HUDEP-2 (cell line): ENCODE results near the gene TKT.
A peak's percentile ranks its signal among the peaks of the same experiment; 100 is the strongest.
"Not testable (repeated sequence)": the region's sequence is repeated elsewhere in the genome, so short reads cannot be mapped to it uniquely, and the experiment has no call there.

Experiments used
- DNase-seq, 76 experiments: peaks; one replicate each; lab custom pipeline; 2025; ENCODE audit not compliant: unreplicated experiment in 76 of 76; lab: John Stamatoyannopoulos, UW

TKT gene, protein sequence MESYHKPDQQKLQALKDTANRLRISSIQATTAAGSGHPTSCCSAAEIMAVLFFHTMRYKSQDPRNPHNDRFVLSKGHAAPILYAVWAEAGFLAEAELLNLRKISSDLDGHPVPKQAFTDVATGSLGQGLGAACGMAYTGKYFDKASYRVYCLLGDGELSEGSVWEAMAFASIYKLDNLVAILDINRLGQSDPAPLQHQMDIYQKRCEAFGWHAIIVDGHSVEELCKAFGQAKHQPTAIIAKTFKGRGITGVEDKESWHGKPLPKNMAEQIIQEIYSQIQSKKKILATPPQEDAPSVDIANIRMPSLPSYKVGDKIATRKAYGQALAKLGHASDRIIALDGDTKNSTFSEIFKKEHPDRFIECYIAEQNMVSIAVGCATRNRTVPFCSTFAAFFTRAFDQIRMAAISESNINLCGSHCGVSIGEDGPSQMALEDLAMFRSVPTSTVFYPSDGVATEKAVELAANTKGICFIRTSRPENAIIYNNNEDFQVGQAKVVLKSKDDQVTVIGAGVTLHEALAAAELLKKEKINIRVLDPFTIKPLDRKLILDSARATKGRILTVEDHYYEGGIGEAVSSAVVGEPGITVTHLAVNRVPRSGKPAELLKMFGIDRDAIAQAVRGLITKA

DNA sequence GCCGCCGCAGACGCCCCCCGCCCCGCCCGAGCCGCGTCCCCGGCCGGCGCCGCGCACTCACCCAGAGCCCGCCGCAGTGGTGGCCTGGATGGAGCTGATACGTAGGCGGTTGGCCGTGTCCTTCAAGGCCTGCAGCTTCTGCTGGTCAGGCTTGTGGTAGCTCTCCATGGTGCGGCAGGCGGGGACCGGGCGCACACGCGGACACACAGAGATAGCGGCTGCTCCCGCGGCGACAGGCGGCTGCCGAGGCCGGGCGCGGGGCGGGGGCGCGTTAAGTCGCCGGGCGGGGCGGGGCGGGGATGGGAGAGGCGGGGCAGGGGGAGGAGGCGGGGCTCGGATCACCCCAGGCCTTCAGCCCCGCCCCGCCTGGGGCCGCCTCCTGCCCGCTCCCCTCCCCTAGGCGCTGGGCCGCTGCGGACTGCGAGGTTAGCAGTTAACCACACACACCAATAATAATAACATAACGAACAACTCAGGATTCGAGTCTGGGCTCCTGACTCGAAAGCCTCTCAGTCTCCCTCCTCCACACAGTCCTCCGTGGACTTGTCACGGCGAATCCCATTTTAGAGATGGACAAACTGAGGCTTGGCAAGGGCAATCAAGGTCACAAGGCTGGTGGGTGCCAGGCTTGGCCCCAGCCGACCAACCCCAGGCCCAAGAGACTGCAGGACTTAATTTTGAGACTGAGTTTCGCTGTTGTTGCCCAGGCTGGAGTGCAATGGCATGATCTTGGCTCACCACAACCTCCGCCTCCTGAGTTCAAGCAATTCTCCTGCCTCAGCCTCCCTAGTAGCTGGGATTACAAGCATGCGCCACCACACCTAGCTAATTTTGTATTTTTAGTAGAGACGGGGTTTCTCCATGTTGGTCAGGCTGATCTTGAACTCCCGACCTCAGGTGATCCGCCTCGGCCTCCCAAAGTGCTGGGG is at the start of gene TKT:
Gene TKT, minus strand, starts transcription at position 248 of the 929 bp plus-strand sequence. Its CDS starts 80 bp downstream, at position 168.
- peak in 74 of 76 experiments; percentile 39 to 92 (median 80) for DNase-seq

DNA sequence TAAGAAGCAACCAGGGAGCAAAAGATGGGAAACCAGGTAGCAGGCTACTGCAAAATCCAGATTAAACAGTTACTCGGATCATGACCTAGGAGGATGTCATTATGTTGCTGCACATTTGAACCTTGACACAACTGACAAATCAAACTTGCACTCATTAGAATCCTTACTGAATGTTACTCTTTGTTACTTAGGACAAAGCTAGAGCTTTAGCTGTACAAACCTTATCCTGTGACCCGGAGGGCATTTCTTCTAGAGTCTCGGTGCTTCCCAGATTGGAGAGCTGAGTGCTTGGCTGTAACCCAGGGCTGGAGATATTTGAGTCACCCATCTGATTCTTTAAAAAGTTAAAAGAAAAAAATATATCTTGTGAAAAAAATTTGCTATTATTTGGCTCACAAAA is 48.1 kb upstream of the TKT start:
- DNase-seq: no peak

DNA sequence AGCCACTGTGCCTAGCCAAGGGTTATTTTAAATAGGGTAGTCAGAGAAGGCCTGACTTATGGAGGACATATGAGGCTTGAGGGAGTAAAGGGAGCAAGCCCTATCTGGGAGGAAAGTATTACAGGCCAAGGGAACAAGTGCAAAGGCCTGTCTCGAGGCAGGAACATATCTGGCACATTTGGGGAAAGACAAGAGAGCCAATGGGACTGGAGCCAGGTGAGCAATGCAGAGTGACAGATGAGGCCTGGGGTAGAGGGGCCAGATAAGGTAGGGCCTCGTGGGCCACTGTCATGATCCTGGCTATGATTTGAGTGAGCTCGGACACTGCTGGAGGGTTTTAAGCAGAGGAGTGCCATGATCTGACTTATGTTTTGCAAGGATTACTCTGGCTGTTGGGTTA is 47.7 kb upstream of the TKT start:
- no peak for DNase-seq

DNA sequence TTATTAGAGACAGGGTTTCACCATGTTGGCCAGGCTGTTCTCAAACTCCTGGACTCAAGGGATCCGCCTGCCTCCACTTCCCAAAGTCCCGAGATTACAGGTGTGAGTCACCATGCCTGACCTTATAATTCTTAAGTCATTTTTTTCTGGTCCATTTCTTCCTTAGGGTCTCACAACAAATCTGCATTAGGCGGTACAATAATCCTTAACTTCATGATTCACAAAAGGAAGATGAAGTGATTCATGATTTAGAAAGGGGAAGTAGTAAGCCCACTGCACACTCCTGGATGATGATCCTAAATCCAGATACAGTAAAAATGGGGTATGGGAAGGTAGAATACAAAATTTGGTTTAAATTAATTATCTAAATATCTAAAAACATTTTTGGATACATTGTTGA is 45.0 kb upstream of the TKT start:
- DNase-seq: no peak

DNA sequence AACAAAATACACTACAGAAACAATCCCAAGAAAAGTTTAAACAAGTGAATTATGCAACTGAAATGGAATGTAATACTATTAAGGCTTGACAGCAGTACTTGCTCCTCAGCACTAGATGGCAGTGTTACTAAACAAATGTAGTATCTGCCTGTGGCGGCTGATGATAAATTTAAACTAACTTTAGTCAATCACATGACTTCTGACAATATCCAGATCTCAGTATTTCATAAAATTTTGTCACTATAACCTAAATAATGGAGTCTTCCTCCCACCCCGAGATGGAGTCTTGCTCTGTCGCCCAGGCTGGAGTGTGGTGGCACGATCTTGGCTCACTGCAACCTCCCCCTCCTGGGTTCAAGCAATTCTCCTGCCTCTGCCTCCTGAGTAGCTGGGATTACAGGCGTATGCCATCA is 43.8 kb upstream of the TKT start:
- DNase-seq: peak in 24 of 76 experiments; percentile 0 to 48 (median 20)

DNA sequence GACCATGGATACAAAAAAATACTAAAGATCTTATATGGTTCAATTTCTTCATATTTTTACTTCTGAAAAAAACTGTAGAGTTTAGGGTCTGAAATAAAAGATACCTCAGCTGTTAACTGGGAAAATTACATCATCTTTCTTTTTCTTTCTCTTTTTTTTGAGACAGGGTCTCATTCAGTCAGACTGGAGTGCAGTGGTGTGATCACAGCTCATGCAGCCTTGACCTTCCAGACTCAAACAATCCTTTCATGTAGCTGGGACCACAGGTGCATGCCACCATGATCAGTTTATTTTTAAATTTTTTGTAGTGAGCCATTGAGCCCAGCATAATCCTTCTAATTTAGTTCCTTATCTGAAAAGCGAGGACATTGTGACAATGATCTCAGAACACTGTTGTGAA is 39.6 kb upstream of the TKT start:
- DNase-seq: no peak

DNA sequence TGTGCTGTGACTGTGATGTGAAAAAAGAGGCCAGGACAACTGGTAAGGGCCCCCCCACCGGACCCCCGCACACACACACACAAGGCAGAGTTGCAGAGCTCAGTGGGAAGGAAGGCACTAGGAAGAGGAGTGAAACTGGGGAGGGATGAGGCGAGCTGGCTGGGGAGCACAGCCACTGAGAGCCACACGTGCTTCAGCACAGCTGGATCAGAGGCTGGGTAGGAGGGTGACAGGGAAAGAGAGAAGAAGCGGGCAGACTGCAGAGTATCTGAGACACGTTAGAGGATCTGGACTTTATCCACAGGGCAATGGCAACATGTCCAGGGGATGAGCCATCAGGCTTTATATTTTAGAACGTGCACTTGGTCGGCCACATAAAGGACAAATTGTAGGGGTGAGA is 38.0 kb upstream of the TKT start:
- DNase-seq: no peak

DNA sequence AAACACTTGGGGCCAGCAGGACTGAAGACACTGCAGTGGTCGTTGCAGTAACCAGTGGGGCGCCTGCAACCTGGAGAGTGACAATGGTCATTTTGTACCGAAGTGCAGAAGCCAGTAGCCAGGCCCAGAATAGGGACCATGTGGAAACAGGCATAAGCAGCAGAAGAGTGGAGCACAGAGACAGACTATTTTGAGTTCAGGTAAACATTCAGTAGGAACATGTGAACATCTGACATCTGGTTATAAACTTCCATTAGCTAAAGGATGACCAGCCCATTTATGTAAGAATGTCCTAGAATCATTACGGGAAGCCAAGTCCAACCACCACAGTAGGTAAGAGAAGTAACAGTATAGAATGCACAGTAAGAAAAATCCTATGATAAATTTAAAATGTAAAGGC is 32.4 kb upstream of the TKT start:
- no peak for DNase-seq

DNA sequence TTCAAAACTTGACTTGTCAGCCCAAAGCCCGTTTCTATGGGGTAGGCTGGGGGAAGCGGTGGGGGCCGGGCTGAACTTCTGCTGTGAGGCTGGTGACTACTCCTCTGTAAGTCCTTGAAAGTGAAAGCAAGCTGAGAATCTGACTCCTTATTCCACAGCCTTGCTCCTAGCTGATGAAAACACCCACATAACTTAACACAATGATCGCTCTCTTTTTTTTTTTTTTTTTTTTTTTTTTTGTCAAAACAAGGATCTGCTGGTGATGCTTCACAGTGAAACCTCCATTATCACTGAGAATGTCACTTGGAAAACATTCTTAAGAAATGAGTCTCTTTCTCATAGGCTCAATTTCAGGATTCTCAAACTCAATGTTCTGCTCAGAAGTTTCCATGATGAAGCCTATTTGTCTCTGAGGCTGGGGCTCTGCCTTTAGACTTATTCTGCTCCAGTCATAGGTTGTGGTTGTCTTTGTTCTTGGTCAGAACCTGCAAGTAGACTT is 31.4 kb upstream of the TKT start:
- DNase-seq: no peak

DNA sequence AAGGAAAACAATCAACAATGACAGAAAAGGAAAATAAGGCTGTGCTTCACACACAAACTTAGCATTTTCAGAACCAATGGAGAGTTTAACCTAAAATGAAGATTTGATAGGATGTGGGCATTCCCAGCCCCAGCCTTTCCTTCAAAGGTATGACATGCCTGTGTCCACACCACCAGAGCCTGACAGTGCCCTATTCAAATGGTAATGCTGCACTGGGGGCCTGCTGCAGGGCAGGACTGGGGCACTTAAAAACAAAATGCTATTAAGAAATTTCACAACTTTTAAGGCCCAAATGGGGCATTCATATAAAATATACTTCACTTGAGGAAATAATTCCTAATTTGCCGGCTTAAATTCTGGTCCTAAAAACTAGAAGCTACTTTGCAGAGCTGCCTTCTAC is 30.9 kb upstream of the TKT start:
- no peak for DNase-seq

DNA sequence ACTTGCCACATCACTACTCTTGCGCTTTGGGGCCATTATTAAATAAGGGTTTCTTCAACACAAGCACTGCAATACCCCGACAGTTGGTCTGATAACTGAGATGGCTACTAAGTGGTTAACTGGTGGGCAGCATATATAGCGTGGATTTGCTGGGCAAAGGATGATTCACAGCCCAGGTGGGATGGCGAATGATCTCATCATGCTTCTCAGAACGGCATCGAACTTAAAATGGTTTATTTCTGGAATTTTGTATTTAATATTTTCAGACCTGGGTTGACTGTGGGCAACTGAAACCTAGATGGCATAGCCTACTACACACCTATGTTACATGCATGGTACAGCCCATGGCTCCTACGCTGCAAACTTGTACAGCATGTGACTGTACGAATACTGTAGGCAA is 26.8 kb upstream of the TKT start:
- no peak for DNase-seq

DNA sequence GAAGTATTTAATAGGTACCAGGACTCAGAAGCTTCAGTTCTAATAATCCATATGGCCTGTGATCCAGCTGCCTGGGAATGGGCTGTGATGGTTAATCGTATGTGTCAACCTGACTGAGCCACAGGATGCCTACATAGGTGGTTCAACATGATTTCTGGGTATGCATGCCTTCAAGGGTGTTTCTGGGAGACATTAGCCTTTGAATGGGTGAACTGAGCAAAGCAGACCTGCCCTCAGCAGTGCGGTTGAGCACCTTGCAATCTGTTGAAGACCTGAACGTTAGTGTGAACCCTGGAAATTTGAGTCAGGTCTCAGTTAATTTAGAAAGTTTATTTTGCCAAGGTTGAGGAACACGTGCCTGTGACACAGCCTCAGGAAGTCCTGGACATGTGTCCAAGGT is 22.8 kb upstream of the TKT start:
- no peak for DNase-seq

DNA sequence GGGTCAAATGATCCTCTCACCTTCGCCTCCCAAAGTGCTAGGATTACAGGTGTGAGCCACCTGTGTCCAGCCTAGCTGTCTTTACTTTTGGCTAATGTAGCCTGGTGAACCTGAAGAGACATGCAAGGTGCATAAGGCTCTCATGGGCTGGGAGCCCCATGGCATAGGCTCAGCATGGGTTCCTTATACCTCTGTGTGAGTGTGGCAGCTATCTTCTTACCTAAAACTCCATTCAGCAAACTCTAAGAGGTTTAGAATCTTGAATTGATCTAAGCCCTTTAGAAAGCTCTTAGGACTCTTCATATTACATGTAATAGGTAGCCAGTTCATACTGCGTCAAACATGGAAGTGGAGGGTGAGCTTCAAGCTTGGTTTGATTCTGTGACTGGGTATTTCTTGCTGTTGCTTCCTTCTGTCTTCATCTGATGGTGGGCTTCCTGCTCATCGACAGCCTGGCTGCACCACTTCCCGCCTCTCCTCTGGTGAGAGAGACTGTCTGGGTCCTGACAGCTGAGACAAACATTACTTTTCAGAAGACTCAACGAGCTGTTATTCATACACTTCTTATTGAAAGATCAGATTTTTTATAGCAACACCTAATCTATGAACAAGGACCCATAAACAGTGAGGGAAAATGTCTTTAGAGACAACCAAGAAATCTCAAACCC is 19.2 kb upstream of the TKT start:
- DNase-seq: no peak

DNA sequence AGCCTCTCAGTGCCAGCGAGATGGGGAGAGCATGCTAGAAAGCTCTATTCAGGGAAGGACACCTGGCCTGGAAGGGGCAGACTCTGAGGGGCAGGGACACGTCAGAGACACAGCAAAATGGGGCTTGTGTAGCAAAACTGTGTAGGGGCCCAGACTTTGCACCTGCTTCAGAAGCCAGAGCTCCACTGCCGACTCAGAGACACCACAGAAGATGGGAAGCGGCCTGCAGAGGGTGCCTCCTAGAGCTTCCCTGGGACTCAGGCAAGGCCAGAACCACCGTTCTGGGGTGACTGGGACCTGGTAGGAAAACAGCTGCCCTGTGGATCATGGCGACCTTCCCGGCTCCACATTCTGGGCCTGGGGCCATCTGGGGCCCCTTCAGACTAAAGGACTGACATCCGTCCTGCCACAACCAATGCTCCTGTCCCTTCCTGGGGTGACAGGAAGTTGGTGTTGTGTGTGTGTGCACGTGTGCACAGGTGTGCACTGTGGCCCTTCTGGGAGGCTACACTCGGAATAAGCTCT is 17.4 kb upstream of the TKT start:
- no peak for DNase-seq

DNA sequence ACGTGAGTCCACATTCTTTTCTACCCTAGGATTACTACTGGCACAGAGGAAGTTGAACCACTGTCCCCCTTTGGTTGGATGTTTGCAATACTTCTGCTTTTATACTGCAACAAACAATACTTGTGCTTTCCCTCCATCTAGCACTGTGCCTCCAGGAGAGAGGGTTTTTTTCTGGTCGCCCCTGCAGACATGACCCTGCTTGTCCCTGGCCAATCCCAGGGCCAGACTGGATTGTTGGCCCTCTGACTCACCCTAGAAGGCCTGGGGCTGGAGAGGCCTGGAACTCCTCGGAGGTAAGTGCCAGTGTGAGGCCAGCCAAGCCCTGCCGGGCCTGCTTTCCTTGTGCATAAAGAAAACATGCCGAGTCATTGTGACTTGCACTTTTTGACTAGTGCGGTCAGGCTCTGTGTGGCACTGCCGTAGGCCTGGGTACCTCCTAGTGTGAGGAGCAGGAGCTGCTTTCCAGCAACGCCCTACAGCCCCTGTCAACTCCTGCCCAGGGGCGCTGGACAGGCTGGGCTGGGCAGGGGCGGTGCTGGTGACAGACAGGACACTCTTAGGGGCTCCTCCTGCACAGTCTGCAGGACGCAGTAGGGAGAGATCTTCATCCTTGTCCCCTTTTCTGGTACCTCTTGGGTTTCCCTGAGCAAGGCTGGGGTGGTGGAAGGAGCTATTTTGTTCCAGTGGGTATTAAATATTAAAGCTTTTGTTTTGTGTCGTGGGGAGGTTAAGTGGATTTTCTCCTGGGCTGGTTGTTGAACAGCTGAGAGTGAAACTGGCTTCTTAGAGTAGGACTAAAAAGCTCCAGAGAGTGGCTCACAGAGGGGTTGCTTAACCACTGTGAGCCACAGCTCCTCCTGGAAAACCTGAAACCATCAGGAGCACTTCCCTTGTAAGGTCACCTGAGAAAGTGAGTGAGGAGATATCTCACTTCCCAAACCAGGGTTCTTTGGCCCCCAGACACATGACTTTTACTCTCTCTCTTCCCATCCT is 14.4 kb upstream of the TKT start:
- DNase-seq: peak; percentile 21 to 96 (median 87)

DNA sequence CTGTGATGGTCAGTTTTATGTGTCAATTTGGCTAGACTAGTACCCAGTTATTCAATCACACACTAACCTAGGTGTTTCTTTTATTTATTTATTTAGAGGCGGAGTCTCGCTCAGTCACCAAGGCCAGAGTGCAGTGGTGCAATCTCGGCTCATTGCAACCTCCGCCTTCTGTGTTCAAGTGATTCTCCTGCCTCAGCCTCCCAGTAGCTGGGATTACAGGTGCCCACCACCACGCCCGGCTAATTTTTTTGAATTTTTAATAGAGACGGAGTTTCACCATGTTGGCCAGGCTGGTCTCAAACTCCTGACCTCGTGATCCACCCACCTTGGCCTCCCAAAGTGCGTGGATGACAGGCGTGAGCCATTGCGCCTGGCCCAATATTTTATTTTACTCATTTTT is 13.4 kb upstream of the TKT start:
- not testable (repeated sequence) for DNase-seq

DNA sequence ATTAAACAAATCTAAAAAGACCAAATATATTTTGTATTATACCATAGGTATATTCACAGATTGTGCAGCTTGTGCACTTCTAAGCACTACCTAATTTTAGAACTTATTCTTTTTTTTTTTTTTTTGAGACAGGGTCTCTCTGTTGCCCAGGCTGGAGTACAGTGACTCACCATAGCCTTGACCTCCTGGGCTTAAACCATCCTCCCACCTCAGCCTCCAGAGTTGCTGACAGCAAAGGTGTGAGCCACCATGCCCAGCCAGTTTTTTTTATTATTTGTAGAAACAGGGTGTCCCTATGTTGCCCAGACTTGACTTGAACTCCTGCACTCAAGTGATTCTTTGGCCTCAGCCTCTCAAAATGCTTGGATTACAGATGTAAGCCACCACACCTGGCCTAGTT is 11.9 kb upstream of the TKT start:
- DNase-seq: no peak

DNA sequence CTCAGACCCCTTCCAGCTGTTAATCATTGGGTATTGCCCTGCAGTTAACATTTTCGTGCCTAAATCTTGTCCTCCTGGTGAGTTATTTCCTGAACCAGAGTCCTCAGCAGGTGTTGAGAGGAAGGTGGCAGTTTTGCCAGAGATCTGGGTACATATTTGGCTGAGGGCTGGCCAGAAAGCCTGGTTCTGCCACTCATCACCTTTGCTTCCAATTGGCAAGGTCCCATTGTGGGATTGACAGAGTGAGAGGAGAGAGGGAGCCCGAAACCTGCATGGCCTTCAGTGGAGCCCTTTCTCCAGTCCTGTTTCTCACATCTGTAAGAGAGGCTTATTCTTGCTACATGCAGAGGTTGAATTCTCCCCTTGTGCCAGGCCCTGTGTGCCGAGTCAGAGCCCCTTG is 8.9 kb upstream of the TKT start:
- no peak for DNase-seq

DNA sequence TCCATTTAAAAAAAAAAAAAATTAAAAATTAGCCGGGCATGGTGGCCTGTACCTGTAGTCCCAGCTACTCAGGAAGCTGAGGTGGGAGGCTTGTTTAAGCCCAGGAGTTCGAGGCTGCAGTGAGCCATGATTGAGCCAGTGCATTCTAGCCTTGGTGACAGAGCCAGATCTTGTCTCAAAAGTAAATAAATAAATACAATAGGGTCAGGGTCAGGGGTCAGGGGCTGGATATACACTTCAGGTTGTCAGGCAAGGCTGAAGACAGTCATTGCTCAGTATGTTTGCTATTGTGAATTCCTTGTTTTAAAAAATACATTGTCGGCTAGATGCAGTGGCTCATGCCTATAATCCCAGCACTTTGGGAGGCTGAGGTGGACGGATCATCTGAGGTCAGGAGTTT is 8.1 kb upstream of the TKT start:
- no peak for DNase-seq
